Neuronal stem cell (in vitro differentiated cells): ENCODE measurements around the gene PKHD1.

Experiments used
- DNase-seq: peaks from one replicate; pipeline ENCODE4 v3.0.0-alpha.2; 2013; ENCODE audit warnings: low spot score
- H2AFZ ChIP-seq: one replicate; pipeline ENCODE4 v1.6.1; 2013; ENCODE audit warnings: mild to moderate bottlenecking, low read length, inconsistent platforms
- H2AK5ac ChIP-seq: 2 replicates; pipeline ENCODE4 v1.6.1; 2013; ENCODE audit warnings: low read depth, mild to moderate bottlenecking, inconsistent platforms, low read length, moderate library complexity, mixed read lengths
- H2BK120ac ChIP-seq: 2 replicates; pipeline ENCODE4 v1.6.1; 2013; ENCODE audit warnings: low read depth, mild to moderate bottlenecking, inconsistent platforms, low read length, moderate library complexity, mixed read lengths
- H2BK12ac ChIP-seq: one replicate; pipeline ENCODE4 v1.6.1; 2013; ENCODE audit warnings: low read length, inconsistent platforms
- H2BK15ac ChIP-seq: 2 replicates; pipeline ENCODE4 v1.6.1; 2013; ENCODE audit warnings: mild to moderate bottlenecking, low read length, inconsistent platforms, mixed read lengths
- H2BK5ac ChIP-seq: one replicate; pipeline ENCODE4 v1.6.1; 2013; ENCODE audit warnings: inconsistent platforms, mild to moderate bottlenecking, low read length, moderate library complexity
- H3K14ac ChIP-seq: one replicate; pipeline ENCODE4 v1.6.1; 2013; ENCODE audit warnings: low read length, inconsistent platforms
- H3K18ac ChIP-seq: 2 replicates; pipeline ENCODE4 v1.6.1; 2013; ENCODE audit warnings: low read length, inconsistent platforms
- H3K23ac ChIP-seq: 2 replicates; pipeline ENCODE4 v1.6.1; 2013; ENCODE audit warnings: low read depth, mild to moderate bottlenecking, mixed read lengths, low read length, inconsistent platforms; ENCODE audit not compliant: poor library complexity
- H3K27ac ChIP-seq: replicated peaks from 3 replicates; pipeline ENCODE4 v1.5.1; 2013; ENCODE audit warnings: low read length, inconsistent platforms
- H3K27me3 ChIP-seq, 3 experiments: 2 replicates each; pipeline ENCODE4 v1.6.1; 2013; ENCODE audit warnings: low read length in 3 of 3, mild to moderate bottlenecking in 2 of 3, inconsistent platforms in 1 of 3, low read depth in 1 of 3, mixed read lengths in 1 of 3, moderate library complexity in 1 of 3; ENCODE audit not compliant: control insufficient read depth in 3 of 3, insufficient read depth in 3 of 3
- H3K36me3 ChIP-seq, 2 donors: replicated peaks in 1 of 2; 2 replicates each; pipeline ENCODE4 v1.6.1; 2013; ENCODE audit warnings: low read length in 2 of 2; ENCODE audit not compliant: control insufficient read depth in 2 of 2, insufficient read depth in 2 of 2
- H3K4ac ChIP-seq: 2 replicates; pipeline ENCODE4 v1.6.1; 2013; ENCODE audit warnings: inconsistent platforms, mild to moderate bottlenecking, low read length, moderate library complexity
- H3K4me1 ChIP-seq, 2 donors: 1 replicate in 1 of 2; 2 replicates in 1 of 2; pipeline ENCODE4 v1.6.1; 2013; ENCODE audit warnings: low read length in 2 of 2, low read depth in 1 of 2; ENCODE audit not compliant: control insufficient read depth in 2 of 2, insufficient read depth in 1 of 2
- H3K4me2 ChIP-seq: one replicate; pipeline ENCODE4 v1.6.1; 2013; ENCODE audit warnings: mild to moderate bottlenecking, low read length, inconsistent platforms; ENCODE audit not compliant: insufficient read depth, poor library complexity, severe bottlenecking
- H3K4me3 ChIP-seq, 2 donors: 2 replicates each; pipeline ENCODE4 v1.5.1; 2013; ENCODE audit warnings: low read length in 2 of 2, mild to moderate bottlenecking in 2 of 2, inconsistent platforms in 1 of 2, moderate library complexity in 1 of 2
- H3K79me1 ChIP-seq: one replicate; pipeline ENCODE4 v1.6.1; 2013; ENCODE audit warnings: low read depth, mild to moderate bottlenecking, inconsistent platforms, low read length, moderate library complexity
- H3K9ac ChIP-seq: one replicate; pipeline ENCODE4 v1.6.1; 2013; ENCODE audit warnings: mild to moderate bottlenecking, low read depth, low read length, inconsistent platforms; ENCODE audit not compliant: poor library complexity
- H3K9me3 ChIP-seq, 2 donors: replicated peaks in 1 of 2; 2 replicates each; pipeline versions ENCODE3 to v1.6.1; 2013; ENCODE audit warnings: low read length in 2 of 2, mild to moderate bottlenecking in 2 of 2, inconsistent platforms in 1 of 2, low read depth in 1 of 2, mixed read lengths in 1 of 2, moderate library complexity in 1 of 2; ENCODE audit not compliant: control insufficient read depth in 2 of 2, insufficient read depth in 1 of 2
- H4K8ac ChIP-seq: one replicate; pipeline ENCODE4 v1.6.1; 2013; ENCODE audit warnings: low read depth, mild to moderate bottlenecking, inconsistent platforms, low read length, moderate library complexity
- H4K91ac ChIP-seq: one replicate; pipeline ENCODE4 v1.6.1; 2013; ENCODE audit warnings: low read length, low read depth, mild to moderate bottlenecking, inconsistent platforms; ENCODE audit not compliant: poor library complexity
- WGBS, 2 donors: extraction: QIAGEN DNeasy Blood & Tissue Kit; methylation state at CpG; one replicate each; pipeline ENCODE4 v1.1.7; 2013; ENCODE audit warnings: missing lambda C conversion rate in 2 of 2, mixed read lengths in 1 of 2; ENCODE audit not compliant: insufficient read length in 2 of 2, insufficient replicate concordance in 1 of 2; ENCODE audit errors: extremely low coverage in 2 of 2; 5-methylcytosine and 5-hydroxymethylcytosine counted together

The PKHD1 gene

DNA sequence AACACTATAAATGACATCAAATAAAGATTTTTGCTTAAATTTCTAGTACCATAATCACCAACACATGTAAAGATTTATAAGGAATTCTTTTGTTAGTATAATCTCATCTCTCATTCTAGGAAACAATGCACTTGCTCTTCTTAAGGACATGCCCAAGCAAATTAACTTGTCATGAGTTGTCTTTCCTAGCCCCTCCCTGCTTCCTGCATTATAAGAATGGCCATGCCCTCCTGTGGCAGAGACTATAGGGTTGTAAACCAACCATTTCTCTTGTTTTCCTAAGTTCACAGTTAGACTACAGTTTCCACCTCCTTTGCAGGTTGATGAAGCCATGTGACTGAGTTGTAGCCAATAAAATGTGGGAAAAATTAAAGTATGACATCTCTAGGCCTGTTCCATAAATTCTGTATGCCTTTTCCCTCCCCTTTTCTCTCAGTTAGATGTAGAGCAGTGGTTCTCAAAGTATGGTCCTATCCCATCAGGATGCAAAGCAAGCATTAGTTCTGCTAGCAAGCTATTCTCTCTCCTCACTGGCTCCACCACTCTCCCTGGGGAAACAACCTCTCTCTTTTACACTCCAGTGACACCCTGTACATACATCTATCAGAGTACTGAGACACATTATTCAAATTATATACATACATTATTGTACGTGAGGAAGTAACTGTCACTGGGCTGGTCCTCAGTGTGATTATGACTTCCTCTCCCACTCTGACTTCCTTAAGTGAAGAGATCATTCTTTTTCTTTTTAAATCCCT is 295.0 kb downstream of the PKHD1 start:
- H2BK12ac ChIP-seq: no peak overlapping the region
- no peak overlapping the region for H2BK5ac ChIP-seq
- H2AFZ ChIP-seq: no peak overlapping the region
- H3K14ac ChIP-seq: no peak overlapping the region
- no peak overlapping the region for H3K4me2 ChIP-seq
- no peak overlapping the region for H3K18ac ChIP-seq
- no peaks in the 10 kb centered on the region for H3K4me1 ChIP-seq
- H3K23ac ChIP-seq: no peak overlapping the region
- no peak for DNase-seq
- no peak overlapping the region for H4K8ac ChIP-seq
- no CpG with 5 or more reads among the region's 1 CpG for WGBS, 2 donors
- no peak overlapping the region for H3K9ac ChIP-seq
- H3K27me3 ChIP-seq: no peaks in the 10 kb centered on the region
- no peak overlapping the region for H2BK15ac ChIP-seq
- H2BK120ac ChIP-seq: no peak overlapping the region
- peaks cover 0 to 4% of the 10 kb centered on the region in 2 donors for H3K9me3 ChIP-seq
- no peak overlapping the region for H3K4ac ChIP-seq
- no peaks in the 10 kb centered on the region for H3K36me3 ChIP-seq
- no peak overlapping the region for H3K27ac ChIP-seq
- no peak overlapping the region for H4K91ac ChIP-seq
- H3K79me1 ChIP-seq: no peaks in the 10 kb centered on the region
- H3K4me3 ChIP-seq: no peak overlapping the region
- H2AK5ac ChIP-seq: no peak overlapping the region

DNA sequence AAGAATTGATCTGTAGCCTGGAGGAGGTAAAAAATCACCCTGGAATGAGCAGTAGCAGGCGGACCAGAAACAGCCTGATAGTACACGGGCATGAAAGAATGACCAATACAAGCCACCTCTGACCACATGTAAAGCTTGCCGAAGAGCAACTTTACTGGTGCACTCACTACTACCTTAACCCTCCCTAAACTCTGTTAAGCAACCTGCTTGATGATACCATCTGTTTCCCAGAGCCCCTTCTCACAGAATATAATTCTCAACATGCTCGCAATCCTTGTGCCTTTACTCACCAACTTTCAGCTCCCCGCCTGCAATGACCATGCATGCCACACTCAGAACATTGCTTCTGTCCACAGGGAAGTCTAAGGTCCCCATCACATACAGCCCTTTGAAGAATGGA is 296.5 kb downstream of the PKHD1 start:
- H2BK120ac ChIP-seq: no peak overlapping the region
- no peaks in the 10 kb centered on the region for H3K4me1 ChIP-seq
- H3K9ac ChIP-seq: no peak overlapping the region
- no peaks in the 10 kb centered on the region for H3K27me3 ChIP-seq
- H4K91ac ChIP-seq: no peak overlapping the region
- no peak overlapping the region for H3K23ac ChIP-seq
- no peak for DNase-seq
- peaks cover 0 to 4% of the 10 kb centered on the region in 2 donors for H3K9me3 ChIP-seq
- H3K4me2 ChIP-seq: no peak overlapping the region
- no peak overlapping the region for H4K8ac ChIP-seq
- no peaks in the 10 kb centered on the region for H3K79me1 ChIP-seq
- no peak overlapping the region for H2AK5ac ChIP-seq
- no peak overlapping the region for H3K4ac ChIP-seq
- no peak overlapping the region for H2BK12ac ChIP-seq
- WGBS, 2 donors: no CpG with 5 or more reads among the region's 5 CpGs
- no peak overlapping the region for H3K4me3 ChIP-seq
- no peak overlapping the region for H3K18ac ChIP-seq
- H2BK15ac ChIP-seq: no peak overlapping the region
- no peaks in the 10 kb centered on the region for H3K36me3 ChIP-seq
- no peak overlapping the region for H2AFZ ChIP-seq
- no peak overlapping the region for H2BK5ac ChIP-seq
- H3K14ac ChIP-seq: no peak overlapping the region
- H3K27ac ChIP-seq: no peak overlapping the region

DNA sequence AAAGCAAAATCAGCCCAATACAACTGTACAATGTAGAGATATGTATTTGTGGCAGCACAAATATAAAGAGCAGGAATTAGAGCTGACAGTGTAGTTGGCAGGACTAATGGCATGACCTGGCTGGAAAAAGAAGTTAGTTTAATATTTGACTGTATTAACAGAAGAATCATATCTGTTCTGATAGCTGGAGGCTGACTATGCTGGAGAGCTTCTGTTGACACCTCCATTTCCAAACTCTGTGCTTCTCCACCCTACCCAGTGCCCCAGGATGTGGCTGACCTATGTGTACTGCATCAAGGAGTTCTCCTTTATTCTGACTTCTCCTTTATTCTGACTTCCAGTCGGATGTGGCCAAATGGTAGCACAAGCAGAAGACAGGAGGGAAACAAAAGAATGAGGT is 299.3 kb downstream of the PKHD1 start:
- Histone ChIP-seq H2AK5ac (no peak overlapping the region), H3K36me3 (no peaks in the 10 kb centered on the region), H3K23ac (no peak overlapping the region), H2BK5ac (no peak overlapping the region), H3K27ac (no peak overlapping the region), H3K14ac (no peak overlapping the region), H3K9ac (no peak overlapping the region), H2AFZ (no peak overlapping the region), H3K4ac (no peak overlapping the region), H2BK12ac (no peak overlapping the region), H4K91ac (no peak overlapping the region), H2BK15ac (no peak overlapping the region), H3K4me2 (no peak overlapping the region), H3K4me1 (no peaks in the 10 kb centered on the region), H3K79me1 (no peaks in the 10 kb centered on the region), H3K18ac (no peak overlapping the region), H2BK120ac (no peak overlapping the region), H4K8ac (no peak overlapping the region), H3K4me3 (no peak overlapping the region), H3K27me3 (no peaks in the 10 kb centered on the region), H3K9me3 (no peaks in the 10 kb centered on the region)
- DNase-seq: no peak
- WGBS, 2 donors: no CpG with 5 or more reads among the region's 1 CpG

DNA sequence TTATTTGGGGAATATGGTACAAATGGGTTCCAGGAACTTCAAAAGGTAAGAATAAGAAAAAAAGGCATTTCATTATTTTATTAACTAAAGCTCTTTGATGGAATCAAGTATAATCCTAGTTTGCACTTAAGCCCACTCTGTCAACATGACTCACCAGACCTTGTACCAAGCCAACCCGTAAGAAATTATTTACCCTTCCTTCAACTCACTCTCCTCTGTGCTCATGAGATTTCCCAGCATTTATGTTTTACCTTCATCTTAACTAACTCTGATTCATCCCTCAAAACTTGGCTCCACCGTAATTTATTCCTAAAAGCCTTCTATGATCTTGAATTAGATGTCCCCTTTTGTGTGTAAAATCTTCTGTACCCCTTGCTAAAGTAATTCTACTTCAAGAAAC is 308.7 kb downstream of the PKHD1 start:
- Histone ChIP-seq H3K79me1 (no peaks in the 10 kb centered on the region), H3K27me3 (no peaks in the 10 kb centered on the region), H4K91ac (no peak overlapping the region), H3K4ac (no peak overlapping the region), H3K18ac (no peak overlapping the region), H2BK15ac (no peak overlapping the region), H2AFZ (no peak overlapping the region), H3K27ac (no peak overlapping the region), H2BK12ac (no peak overlapping the region), H3K4me2 (no peak overlapping the region), H3K9ac (no peak overlapping the region), H3K23ac (no peak overlapping the region), H2BK5ac (no peak overlapping the region), H2BK120ac (no peak overlapping the region), H3K36me3 (no peaks in the 10 kb centered on the region), H4K8ac (no peak overlapping the region), H3K4me1 (no peaks in the 10 kb centered on the region), H3K14ac (no peak overlapping the region), H2AK5ac (no peak overlapping the region), H3K9me3 (no peaks in the 10 kb centered on the region), H3K4me3 (no peak overlapping the region)
- no CpG with 5 or more reads among the region's 2 CpGs for WGBS, 2 donors
- no peak for DNase-seq
